DOHH2 (cell line): ENCODE data around the gene AGBL1.

Experiments used
- EZH2phosphoT487 ChIP-seq: fragments of 200-600 bp; sonication (generic); IDR thresholded peaks from 2 replicates; pipeline ENCODE4 v1.6.1; 2017; ENCODE audit warnings: borderline replicate concordance, mild to moderate bottlenecking, antibody characterized with exemption, low read length, moderate library complexity, mixed read lengths
- TF ChIP-seq, protein P1 (sequence below): fragments of 200-600 bp; sonication (generic); IDR thresholded peaks from one replicate; pipeline ENCODE4 v1.5.1; 2014; ENCODE audit warnings: antibody characterized with exemption, mild to moderate bottlenecking, low read depth, low read length; ENCODE audit not compliant: poor library complexity, severe bottlenecking

DNA sequence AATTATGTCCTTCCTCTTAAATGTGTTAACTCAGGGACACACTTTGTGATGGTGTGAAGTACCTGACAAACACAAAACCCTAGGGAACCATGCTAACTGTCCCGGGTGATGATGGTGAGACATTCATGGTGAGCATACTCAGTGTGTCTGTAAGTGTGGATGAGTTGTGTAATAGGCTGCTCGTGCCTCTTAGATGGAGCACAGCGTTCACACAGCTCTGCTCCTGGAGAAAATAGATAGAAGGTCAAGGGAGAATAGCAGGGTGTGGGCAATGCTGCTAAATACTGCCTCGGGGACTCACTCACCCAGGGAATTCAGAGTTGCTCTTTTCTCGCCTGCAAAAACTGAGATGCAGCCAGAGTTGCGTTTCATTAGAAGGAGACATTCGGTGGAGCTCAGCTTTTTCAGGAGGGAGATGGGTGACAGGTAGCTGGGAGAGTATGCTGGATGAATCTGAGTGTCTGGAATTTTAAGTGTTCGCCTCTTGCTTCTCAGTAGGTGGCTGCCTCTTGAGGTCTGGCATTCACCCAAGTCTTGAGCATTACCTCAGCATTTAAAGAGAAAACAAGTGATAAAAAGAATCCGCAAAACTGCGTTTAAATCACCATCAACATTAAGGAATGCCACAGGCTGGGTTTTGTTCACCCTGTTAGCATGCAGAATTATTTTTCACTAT is 813.2 kb downstream of the AGBL1 start:
- TF ChIP-seq, protein P1, sequence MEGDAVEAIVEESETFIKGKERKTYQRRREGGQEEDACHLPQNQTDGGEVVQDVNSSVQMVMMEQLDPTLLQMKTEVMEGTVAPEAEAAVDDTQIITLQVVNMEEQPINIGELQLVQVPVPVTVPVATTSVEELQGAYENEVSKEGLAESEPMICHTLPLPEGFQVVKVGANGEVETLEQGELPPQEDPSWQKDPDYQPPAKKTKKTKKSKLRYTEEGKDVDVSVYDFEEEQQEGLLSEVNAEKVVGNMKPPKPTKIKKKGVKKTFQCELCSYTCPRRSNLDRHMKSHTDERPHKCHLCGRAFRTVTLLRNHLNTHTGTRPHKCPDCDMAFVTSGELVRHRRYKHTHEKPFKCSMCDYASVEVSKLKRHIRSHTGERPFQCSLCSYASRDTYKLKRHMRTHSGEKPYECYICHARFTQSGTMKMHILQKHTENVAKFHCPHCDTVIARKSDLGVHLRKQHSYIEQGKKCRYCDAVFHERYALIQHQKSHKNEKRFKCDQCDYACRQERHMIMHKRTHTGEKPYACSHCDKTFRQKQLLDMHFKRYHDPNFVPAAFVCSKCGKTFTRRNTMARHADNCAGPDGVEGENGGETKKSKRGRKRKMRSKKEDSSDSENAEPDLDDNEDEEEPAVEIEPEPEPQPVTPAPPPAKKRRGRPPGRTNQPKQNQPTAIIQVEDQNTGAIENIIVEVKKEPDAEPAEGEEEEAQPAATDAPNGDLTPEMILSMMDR: no peak
- TF ChIP-seq EZH2phosphoT487: no peak
